Measurements from ENCODE around the gene ZNF205. TPM values are rescaled to one million over a fixed set of nuclear protein-coding genes. Genes with fewer than 3 reads are reported as not detected.
"Not testable (repeated sequence)": the region's sequence is repeated elsewhere in the genome, so short reads cannot be mapped to it uniquely, and the experiment has no call there.

The ZNF205 gene
- total RNA-seq, 2 donors from 2014 or later, result 15.4 to 18.3 TPM

GRCh38 chr16:3137267-3137666 lies 24.9 kb downstream of the ZNF205 start:
- Histone ChIP-seq H3K36me3 (ENCODE audit: control insufficient read depth, insufficient read depth, low read length) (peaks cover 5% of the 10 kb centered on the region), H3K9me3 (ENCODE audit: control insufficient read depth, low read length) (no peaks in the 10 kb centered on the region), H3K4me1 (ENCODE audit: control insufficient read depth, insufficient read depth, low read length) (no peaks in the 10 kb centered on the region), H3K4me3 (ENCODE audit: low read length) (no peak overlapping the region), H3K9ac (ENCODE audit: extremely low read depth, low read length, poor library complexity, severe bottlenecking) (no peak overlapping the region), H3K27me3 (ENCODE audit: control insufficient read depth, insufficient read depth, low read length, poor library complexity, severe bottlenecking) (no peaks in the 10 kb centered on the region), H3K27ac (ENCODE audit: low read depth, low read length) (no peak overlapping the region)
- 93 to 94% methylated on average over 7 to 13 of the region's 13 CpGs for WGBS, 2 experiments (ENCODE audit: insufficient coverage in 1 of 2, insufficient read length in 1 of 2)
- H3K36me3 Mint-ChIP-seq (ENCODE audit: low read depth), result peaks cover 12% of the 10 kb centered on the region
- DNase-seq, result no peak
- peaks cover 8% of the 10 kb centered on the region for H3K4me1 Mint-ChIP-seq
- H3K9me3 Mint-ChIP-seq, result no peaks in the 10 kb centered on the region
- TF ChIP-seq, protein P1, sequence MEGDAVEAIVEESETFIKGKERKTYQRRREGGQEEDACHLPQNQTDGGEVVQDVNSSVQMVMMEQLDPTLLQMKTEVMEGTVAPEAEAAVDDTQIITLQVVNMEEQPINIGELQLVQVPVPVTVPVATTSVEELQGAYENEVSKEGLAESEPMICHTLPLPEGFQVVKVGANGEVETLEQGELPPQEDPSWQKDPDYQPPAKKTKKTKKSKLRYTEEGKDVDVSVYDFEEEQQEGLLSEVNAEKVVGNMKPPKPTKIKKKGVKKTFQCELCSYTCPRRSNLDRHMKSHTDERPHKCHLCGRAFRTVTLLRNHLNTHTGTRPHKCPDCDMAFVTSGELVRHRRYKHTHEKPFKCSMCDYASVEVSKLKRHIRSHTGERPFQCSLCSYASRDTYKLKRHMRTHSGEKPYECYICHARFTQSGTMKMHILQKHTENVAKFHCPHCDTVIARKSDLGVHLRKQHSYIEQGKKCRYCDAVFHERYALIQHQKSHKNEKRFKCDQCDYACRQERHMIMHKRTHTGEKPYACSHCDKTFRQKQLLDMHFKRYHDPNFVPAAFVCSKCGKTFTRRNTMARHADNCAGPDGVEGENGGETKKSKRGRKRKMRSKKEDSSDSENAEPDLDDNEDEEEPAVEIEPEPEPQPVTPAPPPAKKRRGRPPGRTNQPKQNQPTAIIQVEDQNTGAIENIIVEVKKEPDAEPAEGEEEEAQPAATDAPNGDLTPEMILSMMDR (conservative IDR thresholded peaks at IDR 0.05), result no peak
- no peak overlapping the region for H3K4me3 Mint-ChIP-seq
- H3K27me3 Mint-ChIP-seq (ENCODE audit: insufficient read depth), result no peaks in the 10 kb centered on the region
- no peak overlapping the region for H3K27ac Mint-ChIP-seq

- 92 to 95% methylated on average over 17 to 21 of the region's 21 CpGs for WGBS, 2 experiments (ENCODE audit: insufficient coverage in 1 of 2, insufficient read length in 1 of 2)
- no peak overlapping the region for H3K9ac ChIP-seq (ENCODE audit: extremely low read depth, low read length, poor library complexity, severe bottlenecking)
Observed at GRCh38 chr16:3138342-3138741, 26.0 kb downstream of the ZNF205 start.

GRCh38 chr16:3138823-3139426 lies 26.5 kb downstream of the ZNF205 start:
- Histone ChIP-seq H3K27ac (ENCODE audit: low read depth, low read length) (no peak overlapping the region), H3K9ac (ENCODE audit: extremely low read depth, low read length, poor library complexity, severe bottlenecking) (no peak overlapping the region), H3K27me3 (ENCODE audit: control insufficient read depth, insufficient read depth, low read length, poor library complexity, severe bottlenecking) (no peaks in the 10 kb centered on the region), H3K4me3 (ENCODE audit: low read length) (no peak overlapping the region), H3K36me3 (ENCODE audit: control insufficient read depth, insufficient read depth, low read length) (no peaks in the 10 kb centered on the region), H3K9me3 (ENCODE audit: control insufficient read depth, low read length) (no peaks in the 10 kb centered on the region), H3K4me1 (ENCODE audit: control insufficient read depth, insufficient read depth, low read length) (no peaks in the 10 kb centered on the region)
- no peaks in the 10 kb centered on the region for H3K27me3 Mint-ChIP-seq (ENCODE audit: insufficient read depth)
- TF ChIP-seq, protein P1 (conservative IDR thresholded peaks at IDR 0.05), result no peak
- WGBS, 2 experiments (ENCODE audit: insufficient coverage in 1 of 2, insufficient read length in 1 of 2), result 90 to 95% methylated on average over 9 to 14 of the region's 14 CpGs
- H3K36me3 Mint-ChIP-seq (ENCODE audit: low read depth), result peaks cover 14% of the 10 kb centered on the region
- H3K4me3 Mint-ChIP-seq, result no peak overlapping the region
- H3K9me3 Mint-ChIP-seq, result no peaks in the 10 kb centered on the region
- peaks cover 5% of the 10 kb centered on the region for H3K4me1 Mint-ChIP-seq
- DNase-seq, result no peak
- H3K27ac Mint-ChIP-seq, result no peak overlapping the region

More at GRCh38 chr16:3138342-3138741, 26.0 kb downstream of the ZNF205 start:
- Mint-ChIP-seq H3K27ac (no peak overlapping the region), H3K9me3 (no peaks in the 10 kb centered on the region), H3K36me3 (ENCODE audit: low read depth) (peaks cover 14% of the 10 kb centered on the region), H3K4me3 (no peak overlapping the region), H3K4me1 (peaks cover 8% of the 10 kb centered on the region), H3K27me3 (ENCODE audit: insufficient read depth) (no peaks in the 10 kb centered on the region)
- TF ChIP-seq, protein P1 (conservative IDR thresholded peaks at IDR 0.05), result no peak
- H3K4me1 ChIP-seq (ENCODE audit: control insufficient read depth, insufficient read depth, low read length), result no peaks in the 10 kb centered on the region
- no peaks in the 10 kb centered on the region for H3K36me3 ChIP-seq (ENCODE audit: control insufficient read depth, insufficient read depth, low read length)
- no peak overlapping the region for H3K27ac ChIP-seq (ENCODE audit: low read depth, low read length)
- H3K9me3 ChIP-seq (ENCODE audit: control insufficient read depth, low read length), result no peaks in the 10 kb centered on the region
- no peak for DNase-seq
- H3K4me3 ChIP-seq (ENCODE audit: low read length), result no peak overlapping the region
- H3K27me3 ChIP-seq (ENCODE audit: control insufficient read depth, insufficient read depth, low read length, poor library complexity, severe bottlenecking), result no peaks in the 10 kb centered on the region

DNA sequence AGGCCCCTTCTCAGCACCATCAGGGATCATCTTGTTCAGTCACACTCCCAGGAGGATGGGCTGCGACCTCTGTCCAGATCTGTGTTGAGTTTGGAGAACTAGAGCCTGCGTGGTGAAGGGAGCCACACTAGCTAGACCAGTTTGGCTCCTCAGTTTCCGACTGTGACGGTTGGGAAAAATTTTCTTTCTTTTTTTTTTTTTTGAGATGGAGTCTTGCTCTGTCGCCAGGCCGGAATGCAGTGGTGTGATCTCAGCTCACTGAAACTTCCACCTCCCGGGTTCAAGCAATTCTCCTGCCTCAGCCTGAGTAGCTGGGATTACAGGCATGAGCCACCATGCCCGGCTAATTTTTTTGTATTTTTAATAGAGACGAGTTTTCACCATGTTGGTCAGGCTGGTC lies 27.2 kb downstream of the ZNF205 start:
- peaks cover 14% of the 10 kb centered on the region for H3K36me3 Mint-ChIP-seq (ENCODE audit: low read depth)
- H3K36me3 ChIP-seq (ENCODE audit: control insufficient read depth, insufficient read depth, low read length); H3K9ac ChIP-seq (ENCODE audit: extremely low read depth, low read length, poor library complexity, severe bottlenecking); H3K27ac ChIP-seq (ENCODE audit: low read depth, low read length); H3K9me3 Mint-ChIP-seq; H3K4me3 ChIP-seq (ENCODE audit: low read length); H3K4me3 Mint-ChIP-seq; H3K9me3 ChIP-seq (ENCODE audit: control insufficient read depth, low read length); H3K4me1 ChIP-seq (ENCODE audit: control insufficient read depth, insufficient read depth, low read length); H3K27me3 ChIP-seq (ENCODE audit: control insufficient read depth, insufficient read depth, low read length, poor library complexity, severe bottlenecking); H3K27ac Mint-ChIP-seq; H3K27me3 Mint-ChIP-seq (ENCODE audit: insufficient read depth); DNase-seq; H3K4me1 Mint-ChIP-seq: not testable (repeated sequence)
- WGBS, 2 experiments (ENCODE audit: insufficient coverage in 1 of 2, insufficient read length in 1 of 2), result 91 to 93% methylated on average over 8 to 9 of the region's 9 CpGs

Data from endodermal cell (in vitro differentiated cells).